Measurements from ENCODE around the gene VEGFA. TPM values are rescaled to one million over a fixed set of nuclear protein-coding genes. Genes with fewer than 3 reads are reported as not detected.

The VEGFA gene
- total RNA-seq, 1 experiment from 2014 or later = 174 TPM

DNA sequence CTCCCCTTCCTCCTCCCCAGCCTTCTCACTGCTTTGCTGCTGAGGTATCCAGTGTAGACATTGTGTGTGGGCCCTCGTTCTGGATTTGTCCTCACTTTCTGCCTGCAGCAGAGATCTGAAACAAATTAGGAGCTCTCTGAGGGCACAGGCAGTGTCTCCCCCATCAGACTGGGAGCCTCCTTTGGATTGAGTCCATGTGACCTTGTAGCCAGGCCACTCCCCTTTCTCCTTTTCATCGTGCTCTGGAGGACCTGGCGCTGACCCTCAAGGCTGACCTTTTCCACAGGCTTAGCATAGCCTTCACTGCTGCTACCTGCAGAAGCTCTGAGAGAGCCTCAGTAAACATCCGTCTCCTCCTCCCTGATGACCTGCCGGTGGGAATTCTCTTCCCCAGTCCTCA is 26.2 kb downstream of the VEGFA start:
- Mint-ChIP-seq H3K27ac (ENCODE audit: unreplicated experiment) (peak overlapping the region; percentile 93), H3K4me3 (ENCODE audit: unreplicated experiment) (no peak overlapping the region), H3K9me3 (ENCODE audit: unreplicated experiment) (no peaks in the 10 kb centered on the region), H3K36me3 (ENCODE audit: insufficient read depth, unreplicated experiment) (peaks cover 4% of the 10 kb centered on the region), H3K27me3 (ENCODE audit: insufficient read depth, unreplicated experiment) (no peaks in the 10 kb centered on the region), H3K4me1 (ENCODE audit: low read depth, unreplicated experiment) (peaks cover 45% of the 10 kb centered on the region)
- Histone ChIP-seq H3K9me3 (no peaks in the 10 kb centered on the region), H3K4me1 (peaks cover 40% of the 10 kb centered on the region), H3K4me3 (ENCODE audit: low read depth, low read length) (no peak overlapping the region), H3K36me3 (ENCODE audit: control insufficient read depth, insufficient read depth, low read length) (no peaks in the 10 kb centered on the region), H3K27me3 (replicated peaks; ENCODE audit: control insufficient read depth, insufficient read depth, low read length) (no peaks in the 10 kb centered on the region)
- TF ChIP-seq, protein P1, sequence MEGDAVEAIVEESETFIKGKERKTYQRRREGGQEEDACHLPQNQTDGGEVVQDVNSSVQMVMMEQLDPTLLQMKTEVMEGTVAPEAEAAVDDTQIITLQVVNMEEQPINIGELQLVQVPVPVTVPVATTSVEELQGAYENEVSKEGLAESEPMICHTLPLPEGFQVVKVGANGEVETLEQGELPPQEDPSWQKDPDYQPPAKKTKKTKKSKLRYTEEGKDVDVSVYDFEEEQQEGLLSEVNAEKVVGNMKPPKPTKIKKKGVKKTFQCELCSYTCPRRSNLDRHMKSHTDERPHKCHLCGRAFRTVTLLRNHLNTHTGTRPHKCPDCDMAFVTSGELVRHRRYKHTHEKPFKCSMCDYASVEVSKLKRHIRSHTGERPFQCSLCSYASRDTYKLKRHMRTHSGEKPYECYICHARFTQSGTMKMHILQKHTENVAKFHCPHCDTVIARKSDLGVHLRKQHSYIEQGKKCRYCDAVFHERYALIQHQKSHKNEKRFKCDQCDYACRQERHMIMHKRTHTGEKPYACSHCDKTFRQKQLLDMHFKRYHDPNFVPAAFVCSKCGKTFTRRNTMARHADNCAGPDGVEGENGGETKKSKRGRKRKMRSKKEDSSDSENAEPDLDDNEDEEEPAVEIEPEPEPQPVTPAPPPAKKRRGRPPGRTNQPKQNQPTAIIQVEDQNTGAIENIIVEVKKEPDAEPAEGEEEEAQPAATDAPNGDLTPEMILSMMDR (IDR thresholded peaks at IDR 0.05; ENCODE audit: insufficient read depth in 1 of 2, low read depth in 1 of 2, low read length in 1 of 2, severe bottlenecking in 1 of 2, unreplicated experiment in 1 of 2) = no peak
- CTCF ChIA-PET = no interaction called here
- intact Hi-C loops (cut with micrococcal nuclease; ENCODE audit: unreplicated experiment) = no loop called here
- no TSS peak for BruUV-seq (replicated peaks)
- no peak for DNase-seq
- POLR2A ChIA-PET = no interaction called here

DNA sequence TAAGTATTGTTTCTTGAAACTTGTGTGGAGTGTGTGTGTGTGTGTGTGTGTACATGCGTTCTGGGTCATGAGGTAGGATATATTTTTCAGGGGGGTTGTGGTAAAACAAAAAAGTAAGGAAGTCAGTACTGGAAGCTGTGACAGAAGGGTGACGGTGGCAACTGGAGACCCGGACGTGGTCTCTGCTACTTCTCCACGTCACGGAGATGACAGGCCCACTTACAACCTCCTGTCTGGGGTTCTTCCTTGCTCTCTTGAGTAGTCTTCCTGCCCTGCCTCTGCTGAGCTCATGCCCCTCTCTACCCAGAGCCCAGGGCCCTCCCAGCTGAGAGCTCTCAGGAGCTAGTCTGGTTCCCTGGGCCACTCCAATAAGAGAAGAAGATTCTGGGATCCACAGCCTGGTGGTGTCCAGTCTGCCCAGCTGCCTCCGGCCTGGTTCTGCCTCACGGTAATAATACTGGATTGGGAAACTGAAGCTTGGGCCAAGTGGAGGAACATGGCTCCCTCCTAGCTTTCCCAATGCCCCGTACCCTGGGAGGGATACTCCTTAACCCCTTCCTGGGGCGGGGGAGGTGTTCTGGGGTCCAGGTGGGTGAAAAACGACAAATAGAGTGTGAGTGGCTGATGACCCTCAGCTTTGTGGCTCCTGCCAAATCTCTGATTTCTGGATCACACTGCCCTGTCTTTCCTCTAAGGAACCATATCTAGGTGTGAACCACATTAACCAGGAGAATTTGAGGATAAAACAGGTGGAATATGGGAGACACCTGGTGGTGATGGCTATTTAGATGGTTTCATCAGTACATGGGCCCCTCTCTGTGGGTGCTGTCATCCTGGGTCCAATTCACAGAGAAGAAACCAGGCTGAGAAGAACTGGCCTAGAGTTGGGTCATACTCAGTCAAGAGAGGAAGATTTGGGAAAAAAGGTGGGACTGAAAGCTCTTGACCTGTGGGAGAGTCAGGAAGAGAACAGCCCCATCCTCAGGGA is 27.2 kb downstream of the VEGFA start:
- peaks cover 50% of the 10 kb centered on the region for H3K4me1 ChIP-seq
- H3K4me3 ChIP-seq (ENCODE audit: low read depth, low read length) = no peak overlapping the region
- Mint-ChIP-seq H3K4me1 (ENCODE audit: low read depth, unreplicated experiment) (peaks cover 54% of the 10 kb centered on the region), H3K9me3 (ENCODE audit: unreplicated experiment) (no peaks in the 10 kb centered on the region), H3K36me3 (ENCODE audit: insufficient read depth, unreplicated experiment) (peaks cover 4% of the 10 kb centered on the region), H3K27me3 (ENCODE audit: insufficient read depth, unreplicated experiment) (no peaks in the 10 kb centered on the region), H3K27ac (ENCODE audit: unreplicated experiment) (peak overlapping the region; percentile 93), H3K4me3 (ENCODE audit: unreplicated experiment) (no peak overlapping the region)
- ChIA-PET CTCF (interaction anchor here (0.6 to 0.8 kb wide), 2 partner anchors 9 to 22 kb away, joined by 3 read pairs; no protein-coding TSS in a partner anchor), POLR2A (no interaction called here)
- no peaks in the 10 kb centered on the region for H3K27me3 ChIP-seq (replicated peaks; ENCODE audit: control insufficient read depth, insufficient read depth, low read length)
- no peak for DNase-seq
- BruUV-seq (replicated peaks) = no TSS peak
- no peaks in the 10 kb centered on the region for H3K36me3 ChIP-seq (ENCODE audit: control insufficient read depth, insufficient read depth, low read length)
- TF ChIP-seq, protein P1 (IDR thresholded peaks at IDR 0.05; ENCODE audit: insufficient read depth in 1 of 2, low read depth in 1 of 2, low read length in 1 of 2, severe bottlenecking in 1 of 2, unreplicated experiment in 1 of 2) = peak in 1 of 2 experiments; percentile 6
- intact Hi-C loops (cut with micrococcal nuclease; ENCODE audit: unreplicated experiment) = no loop called here
- no peaks in the 10 kb centered on the region for H3K9me3 ChIP-seq

DNA sequence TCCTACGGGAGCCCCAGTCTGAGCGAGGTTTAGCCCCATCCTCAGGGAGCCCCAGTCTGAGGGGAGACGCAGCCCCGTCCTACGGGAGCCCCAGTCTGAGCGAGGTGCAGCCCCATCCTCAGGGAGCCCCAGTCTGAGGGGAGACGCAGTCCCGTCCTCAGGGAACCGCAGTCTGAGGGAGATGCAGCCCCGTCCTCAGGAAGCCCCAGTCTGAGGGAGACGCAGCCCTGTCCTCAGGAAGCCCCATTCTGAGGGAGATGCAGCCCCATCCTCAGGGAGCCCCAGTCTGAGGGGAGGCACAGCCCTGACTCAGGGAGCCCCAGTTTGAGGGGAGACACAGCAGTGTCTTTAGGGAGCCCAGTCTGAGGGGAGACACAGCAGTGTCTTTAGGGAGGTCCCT is 27.9 kb downstream of the VEGFA start:
- H3K36me3 Mint-ChIP-seq (ENCODE audit: insufficient read depth, unreplicated experiment) = peaks cover 5% of the 10 kb centered on the region
- no peaks in the 10 kb centered on the region for H3K27me3 Mint-ChIP-seq (ENCODE audit: insufficient read depth, unreplicated experiment)
- peak overlapping the region; percentile 93 for H3K27ac Mint-ChIP-seq (ENCODE audit: unreplicated experiment)
- no peaks in the 10 kb centered on the region for H3K9me3 Mint-ChIP-seq (ENCODE audit: unreplicated experiment)
- no TSS peak for BruUV-seq (replicated peaks)
- POLR2A ChIA-PET = no interaction called here
- no peak overlapping the region for H3K4me3 ChIP-seq (ENCODE audit: low read depth, low read length)
- H3K4me1 Mint-ChIP-seq (ENCODE audit: low read depth, unreplicated experiment) = peaks cover 61% of the 10 kb centered on the region
- H3K36me3 ChIP-seq (ENCODE audit: control insufficient read depth, insufficient read depth, low read length) = no peaks in the 10 kb centered on the region
- intact Hi-C loops (cut with micrococcal nuclease; ENCODE audit: unreplicated experiment) = loop anchor here (1.0 kb wide), 1 partner anchor 24 kb away; no protein-coding TSS in a partner anchor
- no peaks in the 10 kb centered on the region for H3K27me3 ChIP-seq (replicated peaks; ENCODE audit: control insufficient read depth, insufficient read depth, low read length)
- CTCF ChIA-PET = no interaction called here
- peaks cover 57% of the 10 kb centered on the region for H3K4me1 ChIP-seq
- no peak overlapping the region for H3K4me3 Mint-ChIP-seq (ENCODE audit: unreplicated experiment)
- no peak for DNase-seq
- TF ChIP-seq, protein P1 (IDR thresholded peaks at IDR 0.05; ENCODE audit: insufficient read depth in 1 of 2, low read depth in 1 of 2, low read length in 1 of 2, severe bottlenecking in 1 of 2, unreplicated experiment in 1 of 2) = no peak
- no peaks in the 10 kb centered on the region for H3K9me3 ChIP-seq

All from Caco-2 (cell line).